ENCODE measurements around the gene FREM2.

The FREM2 gene

GRCh38 chr13:38897521-38897920 is 210.6 kb downstream of the FREM2 start:
- no peak for DNase-seq (ENCODE audit: low spot score)

- DNase-seq (ENCODE audit: low spot score), result no peak
Observed at GRCh38 chr13:38898481-38898880, 211.6 kb downstream of the FREM2 start.

GRCh38 chr13:38899571-38899970 is 212.7 kb downstream of the FREM2 start:
- no peak for DNase-seq (ENCODE audit: low spot score)

GRCh38 chr13:38900188-38900587 is 213.3 kb downstream of the FREM2 start:
- no peak for DNase-seq (ENCODE audit: low spot score)

GRCh38 chr13:38902551-38902950 is 215.7 kb downstream of the FREM2 start:
- DNase-seq (ENCODE audit: low spot score), result no peak

- no peak for DNase-seq (ENCODE audit: low spot score)
Observed at GRCh38 chr13:38905081-38905480, 218.2 kb downstream of the FREM2 start.

- no peak for DNase-seq (ENCODE audit: low spot score)
Observed at GRCh38 chr13:38905861-38906260, 219.0 kb downstream of the FREM2 start.

GRCh38 chr13:38908574-38908973 is 221.7 kb downstream of the FREM2 start:
- DNase-seq (ENCODE audit: low spot score), result no peak

- no peak for DNase-seq (ENCODE audit: low spot score)
Observed at GRCh38 chr13:38914070-38914469, 227.2 kb downstream of the FREM2 start.

GRCh38 chr13:38921081-38921480 is 234.2 kb downstream of the FREM2 start:
- no peak for DNase-seq (ENCODE audit: low spot score)

GRCh38 chr13:38922170-38922569 is 235.3 kb downstream of the FREM2 start:
- no peak for DNase-seq (ENCODE audit: low spot score)

- DNase-seq (ENCODE audit: low spot score), result no peak
Observed at GRCh38 chr13:38933786-38934185, 246.9 kb downstream of the FREM2 start.
